ENCODE data around the gene LRRC4C. TPM values are rescaled to one million over a fixed set of nuclear protein-coding genes. Genes with fewer than 3 reads are reported as not detected.

The LRRC4C gene
- total and polyA plus RNA-seq, 10 of the 15 experiments (the other 5 are each of a cell fraction or from before 2014, with no cell fraction given) = 1.5 TPM; not detected in 9

DNA sequence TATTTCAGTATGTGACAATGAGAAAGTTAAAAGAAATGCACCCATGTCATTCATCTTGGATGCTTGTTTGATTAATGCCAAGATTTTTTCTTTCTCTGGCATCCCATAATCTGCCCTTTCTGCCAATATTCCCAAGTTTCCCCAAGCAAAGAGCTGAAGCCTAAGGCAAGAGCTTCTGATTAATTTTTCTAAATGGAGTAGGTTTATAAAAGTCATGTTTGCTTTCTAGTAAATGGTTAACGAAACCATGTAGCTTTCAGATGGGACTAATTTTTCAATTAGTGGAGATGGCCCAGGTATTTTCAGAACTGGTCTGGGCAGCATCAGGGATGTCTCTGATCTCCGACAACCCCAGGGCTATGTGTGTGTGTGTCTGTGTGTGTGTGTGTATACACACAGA is 55.3 kb downstream of the LRRC4C start:
- no peak overlapping the region for H3K4me3 ChIP-seq
- RAD21 ChIA-PET (ENCODE audit: unreplicated experiment) = no interaction called here
- no TSS peak for BruUV-seq (replicated peaks)

More for the DNA sequence above, 55.3 kb downstream of the LRRC4C start:
- ChIA-PET SMC1A (ENCODE audit: uncharacterized antibody, unreplicated experiment) (interaction anchor here (0.6 kb wide), 1 partner anchor 10 kb away, joined by 3 read pairs; no protein-coding TSS in a partner anchor), CTCF (no interaction called here), POLR2A (no interaction called here)
- intact Hi-C loops (cut with micrococcal nuclease; ENCODE audit: unreplicated experiment) = no loop called here
- Histone ChIP-seq H3K4me1 (ENCODE audit: control insufficient read depth, insufficient read depth, low read length) (no peaks in the 10 kb centered on the region), H3K9ac (ENCODE audit: control insufficient read depth, insufficient read depth, low read length) (no peak overlapping the region), H4K20me1 (ENCODE audit: control insufficient read depth, insufficient read depth) (no peaks in the 10 kb centered on the region), H3K9me3 (replicated peaks; ENCODE audit: control insufficient read depth, insufficient read depth, low read length) (no peaks in the 10 kb centered on the region), H3K4me2 (ENCODE audit: control insufficient read depth, insufficient read depth) (no peak overlapping the region), H3K36me3 (ENCODE audit: control insufficient read depth in 2 of 2, insufficient read depth in 2 of 2, low read length in 1 of 2) (no peaks in the 10 kb centered on the region), H3K79me2 (ENCODE audit: control insufficient read depth, insufficient read depth, low read length) (no peaks in the 10 kb centered on the region), H3K27ac (ENCODE audit: control insufficient read depth, insufficient read depth) (no peak overlapping the region), H2AFZ (ENCODE audit: control insufficient read depth, low read depth, low read length) (no peak overlapping the region), H3K27me3 (replicated peaks in 1 of 2; ENCODE audit: control insufficient read depth in 2 of 2, insufficient read depth in 2 of 2, low read length in 1 of 2) (no peaks in the 10 kb centered on the region)
- DNase-seq (ENCODE audit: low read depth, low spot score) = no peak
- TF ChIP-seq SKIL (IDR thresholded peaks at IDR 0.05; ENCODE audit: low read depth, poor library complexity, severe bottlenecking) (no peak), RAD51 (IDR thresholded peaks at IDR 0.05) (no peak), HDGF (IDR thresholded peaks at IDR 0.05) (no peak), ZNF687 (IDR thresholded peaks at IDR 0.05) (no peak), IKZF2 (IDR thresholded peaks at IDR 0.05) (no peak), NR2F1 (conservative IDR thresholded peaks at IDR 0.05) (no peak), SPI1 (IDR thresholded peaks at IDR 0.05; ENCODE audit: borderline replicate concordance, insufficient read depth, low read depth, low read length) (no peak), DPF2 (IDR thresholded peaks at IDR 0.05) (no peak), SP1 (IDR thresholded peaks at IDR 0.05; ENCODE audit: low read depth, low read length) (no peak), IRF4 (IDR thresholded peaks at IDR 0.05; ENCODE audit: low read depth, low read length) (no peak), HDAC6 (IDR thresholded peaks at IDR 0.05; ENCODE audit: unreplicated experiment) (no peak), POLR2AphosphoS2 (IDR thresholded peaks at IDR 0.05; ENCODE audit: low read depth, low read length) (no peak), POLR2A (IDR thresholded peaks at IDR 0.05; ENCODE audit: low read depth, low read length) (no peak)
- TF ChIP-seq, protein P1, sequence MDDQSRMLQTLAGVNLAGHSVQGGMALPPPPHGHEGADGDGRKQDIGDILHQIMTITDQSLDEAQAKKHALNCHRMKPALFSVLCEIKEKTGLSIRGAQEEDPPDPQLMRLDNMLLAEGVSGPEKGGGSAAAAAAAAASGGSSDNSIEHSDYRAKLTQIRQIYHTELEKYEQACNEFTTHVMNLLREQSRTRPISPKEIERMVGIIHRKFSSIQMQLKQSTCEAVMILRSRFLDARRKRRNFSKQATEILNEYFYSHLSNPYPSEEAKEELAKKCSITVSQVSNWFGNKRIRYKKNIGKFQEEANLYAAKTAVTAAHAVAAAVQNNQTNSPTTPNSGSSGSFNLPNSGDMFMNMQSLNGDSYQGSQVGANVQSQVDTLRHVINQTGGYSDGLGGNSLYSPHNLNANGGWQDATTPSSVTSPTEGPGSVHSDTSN (IDR thresholded peaks at IDR 0.05; ENCODE audit: insufficient replicate concordance, low read depth, low read length) = no peak
- TF ChIP-seq, protein P2, sequence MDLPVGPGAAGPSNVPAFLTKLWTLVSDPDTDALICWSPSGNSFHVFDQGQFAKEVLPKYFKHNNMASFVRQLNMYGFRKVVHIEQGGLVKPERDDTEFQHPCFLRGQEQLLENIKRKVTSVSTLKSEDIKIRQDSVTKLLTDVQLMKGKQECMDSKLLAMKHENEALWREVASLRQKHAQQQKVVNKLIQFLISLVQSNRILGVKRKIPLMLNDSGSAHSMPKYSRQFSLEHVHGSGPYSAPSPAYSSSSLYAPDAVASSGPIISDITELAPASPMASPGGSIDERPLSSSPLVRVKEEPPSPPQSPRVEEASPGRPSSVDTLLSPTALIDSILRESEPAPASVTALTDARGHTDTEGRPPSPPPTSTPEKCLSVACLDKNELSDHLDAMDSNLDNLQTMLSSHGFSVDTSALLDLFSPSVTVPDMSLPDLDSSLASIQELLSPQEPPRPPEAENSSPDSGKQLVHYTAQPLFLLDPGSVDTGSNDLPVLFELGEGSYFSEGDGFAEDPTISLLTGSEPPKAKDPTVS (IDR thresholded peaks at IDR 0.05; ENCODE audit: low read depth, low read length) = no peak
- FAIRE-seq = no peak
- no peak for ATAC-seq
- WGBS (ENCODE audit: insufficient coverage, insufficient replicate concordance, low lambda C conversion rate, missing lambda C conversion rate) = 30% methylated on average over 2 of the region's 2 CpGs
- in situ Hi-C loops (cut with MboI) = no loop called here
